Activated CD4-positive, alpha-beta T cell treated with anti-CD3 and anti-CD28 coated beads, Interleukin-2, Interleukin-6, amounts not matched to agents 100 ng/mL and 50 ng/mL, durations not matched to agents 16 hours and 8 hours (primary cell): ENCODE results near the gene VENTX.
"Not testable (repeated sequence)": the region's sequence is repeated elsewhere in the genome, so short reads cannot be mapped to it uniquely, and the experiment has no call there.

ENCODE experiments used
- DNase-seq: peaks from one replicate; pipeline ENCODE4 v3.0.0-alpha.2; 2020

Gene VENTX

GRCh38 chr10:133258818-133259601 lies 21.4 kb downstream of the VENTX start:
- peak; percentile 95 for DNase-seq

- DNase-seq, result no peak
These were observed 21.9 kb downstream of the VENTX start for GRCh38 chr10:133259602-133259989.

GRCh38 chr10:133260895-133261725 lies 23.5 kb downstream of the VENTX start:
- peak; percentile 66 for DNase-seq

- peak; percentile 89 for DNase-seq
These were observed 24.2 kb downstream of the VENTX start for GRCh38 chr10:133261726-133262325.

GRCh38 chr10:133262696-133263095 lies 25.0 kb downstream of the VENTX start:
- no peak for DNase-seq

- DNase-seq, result no peak
These were observed 26.0 kb downstream of the VENTX start for GRCh38 chr10:133263674-133264073.

- DNase-seq, result peak; percentile 45
These were observed 26.8 kb downstream of the VENTX start for GRCh38 chr10:133264461-133264860.

- not testable (repeated sequence) for DNase-seq
These were observed 27.4 kb downstream of the VENTX start for GRCh38 chr10:133265052-133265451.

- no peak for DNase-seq
These were observed 28.6 kb downstream of the VENTX start for GRCh38 chr10:133266056-133266795.

GRCh38 chr10:133267293-133267692 lies 29.6 kb downstream of the VENTX start:
- no peak for DNase-seq

- DNase-seq, result no peak
These were observed 30.2 kb downstream of the VENTX start for GRCh38 chr10:133267829-133268228.

- DNase-seq, result no peak
These were observed 30.9 kb downstream of the VENTX start for GRCh38 chr10:133268532-133268931.

GRCh38 chr10:133269367-133269766 lies 31.7 kb downstream of the VENTX start:
- no peak for DNase-seq

- DNase-seq, result no peak
These were observed 32.5 kb downstream of the VENTX start for GRCh38 chr10:133270204-133270603.

- DNase-seq, result no peak
These were observed 33.2 kb downstream of the VENTX start for GRCh38 chr10:133270773-133271297.

GRCh38 chr10:133271521-133272300 lies 34.1 kb downstream of the VENTX start:
- DNase-seq, result no peak

- no peak for DNase-seq
These were observed 34.8 kb downstream of the VENTX start for GRCh38 chr10:133272301-133272963.

GRCh38 chr10:133272964-133273420 lies 35.3 kb downstream of the VENTX start:
- DNase-seq, result no peak

- no peak for DNase-seq
These were observed 36.0 kb downstream of the VENTX start for GRCh38 chr10:133273534-133274143.
